ENCODE data around the gene SPC24.
"Not testable (repeated sequence)": the region's sequence is repeated elsewhere in the genome, so short reads cannot be mapped to it uniquely, and the experiment has no call there.

The SPC24 gene

GRCh38 chr19:11191934-11192333, 36.4 kb upstream of the SPC24 start:
- no peak for DNase-seq

- peak; percentile 46 for DNase-seq
These were observed 35.7 kb upstream of the SPC24 start for GRCh38 chr19:11191273-11191755.

DNA sequence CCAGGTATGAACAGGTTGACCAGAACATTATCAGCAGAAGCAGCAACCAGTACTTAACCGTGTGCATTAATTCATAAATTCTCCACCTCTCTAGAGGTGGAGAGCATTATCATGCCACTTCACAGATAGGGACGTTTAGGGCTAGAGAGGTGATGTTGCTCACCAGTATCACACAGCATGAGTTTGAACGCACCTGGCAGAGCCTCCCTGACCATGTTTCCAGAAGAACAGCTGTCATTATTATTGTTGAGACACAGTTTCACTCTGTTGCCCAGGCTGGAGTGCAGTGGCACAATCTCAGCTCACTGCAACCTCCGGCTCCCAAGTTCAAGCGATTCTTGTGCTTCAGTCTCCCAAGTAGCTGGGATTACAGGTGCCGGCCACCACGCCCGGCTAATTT, 34.9 kb upstream of the SPC24 start:
- DNase-seq: no peak

GRCh38 chr19:11187441-11187840, 31.9 kb upstream of the SPC24 start:
- DNase-seq: no peak

DNA sequence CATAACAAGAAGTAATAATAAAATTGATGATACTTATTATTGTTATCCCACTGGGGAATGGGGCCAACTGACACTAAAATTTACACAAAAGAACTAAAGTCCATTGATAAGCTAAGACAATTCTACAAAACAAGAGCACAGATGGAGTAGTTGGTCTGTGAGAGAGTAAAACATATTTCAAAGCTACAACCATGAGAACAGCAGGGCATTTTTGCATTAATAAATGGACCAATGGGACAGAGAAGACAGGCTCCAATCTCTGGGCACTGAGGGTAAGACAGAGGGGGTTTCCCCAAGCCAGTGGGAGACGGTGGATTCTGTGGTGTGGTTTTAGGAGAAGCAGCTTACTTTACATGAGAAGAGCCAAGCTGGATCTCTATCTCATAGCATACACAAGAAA, 27.4 kb upstream of the SPC24 start:
- no peak for DNase-seq

DNA sequence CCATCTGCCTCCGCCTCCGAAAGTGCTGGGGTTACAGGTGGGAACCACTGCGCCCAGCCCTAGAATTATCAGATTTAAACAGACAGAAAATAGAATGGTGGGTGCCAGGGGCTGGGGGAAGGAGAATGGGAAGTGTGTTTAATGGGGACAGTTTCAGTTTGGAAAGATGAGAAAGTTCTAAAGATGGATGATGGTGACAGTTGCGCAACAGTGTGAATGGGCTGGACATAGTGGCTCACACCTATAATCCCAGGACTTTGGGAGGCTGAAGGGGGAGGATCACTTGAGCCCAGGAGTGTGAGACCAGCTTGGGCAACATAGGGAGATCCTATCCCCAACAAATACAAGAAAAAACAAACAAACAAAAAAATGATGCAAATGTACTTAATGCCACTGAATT, 25.9 kb upstream of the SPC24 start:
- no peak for DNase-seq

GRCh38 chr19:11180975-11181374, 25.4 kb upstream of the SPC24 start:
- DNase-seq: not testable (repeated sequence)

GRCh38 chr19:11180346-11180745, 24.8 kb upstream of the SPC24 start:
- DNase-seq: no peak

GRCh38 chr19:11179716-11180297, 24.2 kb upstream of the SPC24 start:
- no peak for DNase-seq

DNA sequence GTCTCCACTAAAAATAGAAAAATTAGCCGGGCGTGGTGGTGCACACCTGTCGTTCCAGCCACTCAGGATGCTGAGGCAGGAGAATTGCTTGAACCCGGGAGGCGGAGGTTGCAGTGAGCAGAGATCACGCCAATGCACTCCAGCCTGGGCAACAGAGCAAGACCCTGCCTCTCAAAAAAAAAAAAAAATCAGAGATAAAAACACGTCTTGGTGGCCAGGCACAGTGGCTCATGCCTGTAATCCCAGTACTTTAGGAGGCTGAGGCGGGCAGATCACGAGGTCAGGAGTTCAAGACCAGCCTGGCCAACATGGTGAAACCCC, 23.5 kb upstream of the SPC24 start:
- not testable (repeated sequence) for DNase-seq

DNA sequence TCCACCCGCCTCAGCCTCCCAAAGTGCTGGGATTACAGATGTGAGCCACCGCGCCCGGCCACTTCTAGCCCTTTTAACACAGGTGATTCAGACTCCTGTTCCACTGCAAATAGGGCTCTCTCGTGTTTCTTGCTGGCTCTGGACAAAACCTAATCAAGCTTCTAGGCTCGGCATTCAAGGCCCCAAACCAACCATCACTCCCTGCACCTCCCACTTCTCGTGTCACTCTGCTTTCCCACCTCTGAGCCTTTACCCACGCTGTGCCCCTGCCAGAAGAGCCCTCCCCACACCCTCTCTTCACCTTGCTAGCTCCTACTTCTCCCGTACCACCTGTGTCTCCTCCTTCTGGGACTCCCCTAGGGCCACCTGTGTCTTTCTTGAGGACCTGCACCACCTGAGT, 22.0 kb upstream of the SPC24 start:
- no peak for DNase-seq

GRCh38 chr19:11176466-11177193, 21.0 kb upstream of the SPC24 start:
- no peak for DNase-seq

DNA sequence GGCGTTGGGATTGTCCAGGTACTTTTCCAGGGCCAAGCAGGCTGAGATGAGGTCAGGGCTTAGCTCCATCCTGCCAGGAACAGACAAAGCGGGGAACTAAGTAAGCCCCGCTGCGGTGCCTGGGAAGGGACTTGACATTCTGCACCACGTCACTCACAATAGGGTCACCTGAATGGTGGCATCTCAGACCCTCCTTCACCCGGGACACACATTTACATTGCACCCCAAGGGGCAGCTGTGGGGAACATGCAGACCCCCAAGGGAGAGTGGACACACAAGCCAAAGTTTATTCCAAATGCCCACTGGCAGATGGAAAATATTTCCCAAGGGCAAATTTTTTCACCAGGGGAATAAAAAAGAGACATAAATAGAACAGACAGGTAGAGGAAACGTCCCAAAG, 20.3 kb upstream of the SPC24 start:
- DNase-seq: no peak

DNA sequence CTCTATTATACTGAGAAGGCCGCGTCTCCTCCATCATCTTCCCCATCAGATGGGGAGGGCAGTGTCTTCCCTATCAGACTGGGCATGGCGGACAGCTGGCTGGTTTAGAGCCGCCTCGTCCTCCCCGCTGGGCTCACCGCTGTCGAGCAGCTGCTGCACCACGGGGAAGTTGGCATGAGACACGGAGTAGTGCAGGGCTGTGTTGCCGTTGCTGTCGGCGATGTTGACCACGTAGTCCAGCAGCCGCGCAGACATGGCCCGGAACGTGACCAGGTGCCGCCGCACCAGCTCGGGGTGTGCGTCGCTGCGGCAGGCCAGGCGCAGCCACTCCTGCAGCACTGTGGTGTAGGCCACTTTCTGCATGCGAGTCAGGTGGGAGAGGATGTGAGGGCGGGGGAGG, 18.8 kb upstream of the SPC24 start:
- no peak for DNase-seq

DNA sequence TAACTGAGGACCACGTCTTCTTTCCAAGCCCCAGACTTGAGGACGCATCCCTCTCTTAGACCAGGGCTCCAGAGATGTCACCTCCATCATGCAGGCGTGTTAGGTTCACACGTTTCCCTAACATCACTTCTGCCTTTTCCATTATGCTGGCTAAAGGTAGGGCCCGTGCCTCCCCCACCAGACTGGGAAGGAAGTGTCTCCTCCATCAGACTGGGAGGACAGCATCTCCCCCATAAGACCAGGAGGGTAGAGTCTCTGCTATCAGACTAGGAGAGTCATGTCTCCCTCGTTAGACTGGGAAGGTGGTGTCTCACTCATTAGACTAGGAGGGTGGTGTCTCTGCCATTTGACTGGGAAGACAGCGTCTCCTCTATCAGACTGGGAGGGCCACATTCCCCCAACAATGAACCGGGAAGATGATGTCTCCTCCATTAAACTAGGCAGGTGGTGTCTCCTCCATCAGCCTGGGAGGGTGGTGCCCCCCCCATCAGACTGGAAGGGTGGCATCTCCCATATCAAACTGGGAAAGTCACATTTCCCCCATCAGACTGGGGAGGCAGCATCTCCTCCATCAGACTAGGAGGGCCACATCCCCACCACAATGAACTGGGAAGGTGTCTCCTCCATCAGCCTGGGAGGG, 18.1 kb upstream of the SPC24 start:
- no peak for DNase-seq

DNA sequence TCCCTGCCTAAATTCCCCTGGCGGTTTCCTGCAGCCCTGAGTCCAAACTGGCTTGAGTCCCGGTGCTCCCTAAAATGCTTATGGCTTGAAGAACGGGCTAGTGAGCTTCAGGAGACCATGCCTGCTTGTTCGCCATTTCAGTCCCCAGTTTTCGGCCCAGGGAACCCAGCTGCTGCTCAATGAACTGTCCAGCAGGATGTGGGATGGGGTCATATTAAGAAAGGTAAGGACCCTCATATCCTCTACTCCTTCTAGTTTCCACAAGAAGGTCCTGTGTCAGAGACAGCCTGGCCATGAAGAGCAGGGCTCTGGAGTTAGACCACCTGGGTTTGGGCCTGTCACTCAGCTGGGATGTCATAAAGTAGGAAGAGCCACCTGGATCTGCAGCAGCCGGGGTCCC, 17.0 kb upstream of the SPC24 start:
- DNase-seq: no peak

GRCh38 chr19:11171144-11171543, 15.6 kb upstream of the SPC24 start:
- DNase-seq: no peak

DNA sequence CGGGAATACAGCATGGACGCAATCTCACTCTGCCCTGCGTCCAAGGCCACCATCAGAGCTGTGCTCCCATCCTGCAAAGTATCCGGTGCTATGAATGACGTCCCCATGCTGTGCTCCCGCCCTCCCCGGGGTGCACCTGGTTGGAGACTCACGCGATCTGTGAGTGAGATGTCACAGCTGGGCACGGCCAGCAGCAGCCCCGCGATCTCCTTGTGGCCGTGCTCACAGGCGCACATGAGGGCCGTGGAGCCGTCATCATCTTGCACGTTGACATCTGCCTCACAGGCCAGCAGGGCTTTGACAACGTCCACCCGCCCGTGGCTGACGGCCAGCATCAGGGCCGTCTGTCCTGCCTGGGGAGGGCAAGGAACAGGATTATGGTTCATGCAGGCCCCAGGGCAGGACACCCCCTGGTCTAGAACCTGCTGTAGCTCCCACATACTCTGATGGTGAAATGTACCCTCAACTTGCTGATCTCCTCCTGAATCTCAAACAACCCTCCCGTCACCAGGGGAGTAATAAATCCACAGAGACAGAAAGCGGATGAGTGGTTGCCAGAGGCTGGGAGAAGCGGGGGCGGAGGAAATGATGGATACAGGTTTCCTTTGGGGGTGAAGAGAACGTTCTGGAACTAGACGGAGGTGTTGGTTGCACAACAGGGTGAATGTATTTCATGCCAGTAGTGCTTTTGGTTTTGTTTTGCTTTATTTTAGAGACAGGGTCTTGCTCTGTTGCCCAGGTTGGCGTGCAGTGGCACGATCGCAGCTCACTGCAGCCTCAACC, 14.5 kb upstream of the SPC24 start:
- no peak for DNase-seq

GRCh38 chr19:11168568-11168967, 13.0 kb upstream of the SPC24 start:
- peak; percentile 85 for DNase-seq

- no peak for DNase-seq
These were observed 10.9 kb upstream of the SPC24 start for GRCh38 chr19:11166281-11167142.

GRCh38 chr19:11165486-11166030, 10.0 kb upstream of the SPC24 start:
- DNase-seq: no peak

- DNase-seq: peak; percentile 73
These were observed 9.4 kb upstream of the SPC24 start for GRCh38 chr19:11164879-11165406.

Measured in fibroblast of skin of right quadriceps (primary cell).